ENCODE measurements around the gene MAFG.

Gene MAFG

GRCh38 chr17:81871387-81872230, 55.9 kb downstream of the MAFG start:
- CTCF ChIA-PET, result no interaction called here
- peak overlapping the region; percentile 97 for H3K27ac ChIP-seq
- POLR2A ChIA-PET (ENCODE audit: low non-redundant PET), result no interaction called here
- DNase-seq (ENCODE audit: low spot score), result peak; percentile 93
- TF ChIP-seq CTCF (conservative IDR thresholded peaks at IDR 0.05; ENCODE audit: low read depth), result peak; percentile 46

- H3K27ac ChIP-seq, result peak within 1 kb of the TSS; percentile 97
- CTCF ChIA-PET, result no interaction called here
- DNase-seq (ENCODE audit: low spot score), result no peak
- no peak for TF ChIP-seq CTCF (conservative IDR thresholded peaks at IDR 0.05; ENCODE audit: low read depth)
- POLR2A ChIA-PET (ENCODE audit: low non-redundant PET), result no interaction called here
Measured at GRCh38 chr17:81870981-81871386, 56.6 kb downstream of the MAFG start, which contains the start of gene ARHGDIA. TSS of gene ARHGDIA (minus strand) at chr17:81871337. CDS start at chr17:81869930, 1,407 bp downstream.

GRCh38 chr17:81870131-81870980, 57.2 kb downstream of the MAFG start:
- CTCF ChIA-PET, result interaction anchor here (0.9 to 1.5 kb wide), 3 partner anchors 10 to 135 kb away, joined by 3 to 5 read pairs (median 4); partner anchors contain the start of gene P4HB
- peak overlapping the region; percentile 97 for H3K27ac ChIP-seq
- no peak for DNase-seq (ENCODE audit: low spot score)

DNA sequence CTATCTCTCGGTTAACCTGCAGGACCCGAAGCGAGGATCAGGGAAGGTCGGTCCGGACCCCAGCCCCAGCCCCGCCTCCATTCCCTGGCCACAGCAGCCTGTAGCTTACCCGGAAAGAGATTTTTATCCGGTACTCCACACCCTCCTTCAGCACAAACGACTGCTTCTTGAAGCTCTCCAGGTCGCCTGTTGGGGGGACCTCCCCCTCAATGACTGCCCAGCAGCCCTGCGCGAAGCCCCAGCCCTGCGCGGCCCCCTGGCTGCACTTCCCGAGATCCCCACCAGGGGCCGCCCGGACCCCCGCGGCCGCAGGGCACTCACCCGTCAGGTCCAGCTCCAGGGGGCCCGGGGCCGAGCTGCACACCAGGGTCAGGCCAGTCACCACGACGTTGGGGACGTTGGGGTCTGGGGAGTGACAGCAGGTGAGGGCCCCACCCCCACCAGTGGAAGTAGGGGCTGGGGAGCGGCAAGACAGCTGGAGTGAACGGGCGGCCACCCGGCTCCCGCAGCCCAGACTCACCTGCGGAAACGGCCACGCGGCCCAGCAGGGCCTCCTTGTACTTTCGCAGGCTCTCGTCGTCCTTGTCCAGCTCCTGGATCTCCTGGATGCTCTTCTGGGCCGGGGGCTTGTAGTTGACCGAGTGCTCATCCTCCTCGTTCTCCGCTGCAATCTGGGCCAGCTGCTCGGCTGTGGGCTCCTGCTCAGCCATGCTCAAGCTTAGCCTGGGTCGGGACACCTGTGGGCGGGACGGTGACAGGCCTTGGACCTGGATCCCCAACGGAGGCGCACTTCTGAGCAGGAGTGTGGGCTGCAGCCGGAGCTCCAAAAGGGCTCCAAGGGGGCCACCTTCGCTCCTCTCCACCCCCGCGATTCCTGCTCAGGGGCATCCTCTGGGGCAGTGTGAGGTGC, 58.1 kb downstream of the MAFG start:
- peak overlapping the region; percentile 97 for H3K27ac ChIP-seq
- peak; percentile 98 for TF ChIP-seq CTCF (conservative IDR thresholded peaks at IDR 0.05; ENCODE audit: low read depth)
- CTCF ChIA-PET, result interaction anchor here (0.6 to 1.5 kb wide), 8 partner anchors 9 to 272 kb away, joined by 3 to 5 read pairs (median 3); partner anchors contain the start of gene P4HB
- no peak for DNase-seq (ENCODE audit: low spot score)
- POLR2A ChIA-PET (ENCODE audit: low non-redundant PET), result interaction anchor here (0.5 to 0.8 kb wide), 3 partner anchors 8 to 23 kb away, joined by 3 to 4 read pairs (median 3); no protein-coding TSS in a partner anchor

More at GRCh38 chr17:81870131-81870980, 57.2 kb downstream of the MAFG start:
- no peak for TF ChIP-seq CTCF (conservative IDR thresholded peaks at IDR 0.05; ENCODE audit: low read depth)
- POLR2A ChIA-PET (ENCODE audit: low non-redundant PET), result interaction anchor here (0.7 kb wide), 1 partner anchor 9 kb away, joined by 3 read pairs; no protein-coding TSS in a partner anchor

DNA sequence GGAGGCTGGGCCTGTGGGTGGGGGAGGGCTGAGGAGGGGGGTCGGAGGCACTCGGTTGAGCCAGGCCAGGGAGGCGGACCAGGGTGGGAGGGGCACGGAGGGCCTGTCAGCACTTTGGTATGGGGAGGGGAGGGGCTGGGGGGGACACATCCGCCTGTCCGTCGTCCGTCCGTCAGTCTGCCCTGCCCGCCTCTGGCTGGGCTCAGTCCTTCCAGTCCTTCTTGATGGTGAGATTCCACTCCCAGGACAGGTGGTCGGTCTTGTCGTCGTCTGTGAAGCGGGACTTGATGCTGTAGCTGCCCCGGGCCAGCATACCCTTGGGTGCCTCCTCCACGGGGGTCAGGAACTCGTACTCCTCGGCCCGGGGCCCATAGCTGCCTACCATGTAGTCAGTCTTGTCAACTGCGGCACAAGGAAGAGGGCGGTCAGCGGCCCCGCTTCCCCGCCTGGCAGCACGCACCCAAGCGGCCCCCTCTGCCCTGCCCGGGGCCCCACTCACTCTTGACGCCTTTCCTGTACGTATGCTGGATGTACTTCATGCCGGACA, 58.8 kb downstream of the MAFG start:
- peak; percentile 81 for DNase-seq (ENCODE audit: low spot score)
- ChIA-PET POLR2A (ENCODE audit: low non-redundant PET) (interaction anchor here (0.5 to 0.8 kb wide), 2 partner anchors 16 to 24 kb away, joined by 3 to 4 read pairs; no protein-coding TSS in a partner anchor), CTCF (interaction anchor here (0.6 to 1.5 kb wide), 4 partner anchors 8 to 147 kb away, joined by 3 to 5 read pairs (median 4); partner anchors contain the start of gene P4HB)
- no peak for TF ChIP-seq CTCF (conservative IDR thresholded peaks at IDR 0.05; ENCODE audit: low read depth)
- H3K27ac ChIP-seq, result peak overlapping the region; percentile 97
